ENCODE measurements around the gene ZNF134.

- no peak for TF ChIP-seq CTCF (conservative IDR thresholded peaks at IDR 0.05; ENCODE audit: low read depth in 2 of 2)
- no peak for TF ChIP-seq EZH2 (IDR thresholded peaks at IDR 0.05; ENCODE audit: low read depth, unreplicated experiment)
- TF ChIP-seq REST (IDR thresholded peaks at IDR 0.05; ENCODE audit: unreplicated experiment): no peak
- TF ChIP-seq POLR2AphosphoS5 (IDR thresholded peaks at IDR 0.05; ENCODE audit: low read depth): no peak
- TF ChIP-seq EZH2phosphoT487 (IDR thresholded peaks at IDR 0.05; ENCODE audit: unreplicated experiment): no peak
- TF ChIP-seq CREB1 (CRISPR knock-in tag; IDR thresholded peaks at IDR 0.05; ENCODE audit: low read depth): no peak
- TF ChIP-seq JUNB (IDR thresholded peaks at IDR 0.05; ENCODE audit: unreplicated experiment): no peak
- no peak for TF ChIP-seq STAT1 (IDR thresholded peaks at IDR 0.05; ENCODE audit: unreplicated experiment)
- TF ChIP-seq ZNF114 (CRISPR knock-in tag; IDR thresholded peaks at IDR 0.05): no peak
- no peak for TF ChIP-seq ZNF331 (CRISPR knock-in tag; IDR thresholded peaks at IDR 0.05; ENCODE audit: low read depth)
Measured at GRCh38 chr19:57587529-57587928, 26.5 kb upstream of the ZNF134 start.
